Ishikawa (cell line): ENCODE data around the gene AGAP1.

Experiments
- CEBPB ChIP-seq: IDR thresholded peaks from 2 replicates; pipeline ENCODE4 v1.6.1; 2012
- CREB1 ChIP-seq: IDR thresholded peaks from 2 replicates; pipeline ENCODE4 v1.6.1; 2012; ENCODE audit warnings: low read depth
- EGR1 ChIP-seq: IDR thresholded peaks from 2 replicates; pipeline ENCODE4 v1.6.1; 2012
- EP300 ChIP-seq: IDR thresholded peaks from 2 replicates; pipeline ENCODE4 v1.6.1; 2012; ENCODE audit warnings: borderline replicate concordance
- FOXM1 ChIP-seq: IDR thresholded peaks from 2 replicates; pipeline ENCODE4 v1.6.1; 2012; ENCODE audit warnings: low read depth, borderline replicate concordance
- NFIC ChIP-seq: IDR thresholded peaks from 2 replicates; pipeline ENCODE4 v1.6.1; 2012
- RAD21 ChIP-seq: IDR thresholded peaks from 2 replicates; pipeline ENCODE4 v1.6.1; 2012; ENCODE audit warnings: low read depth
- TAF1 ChIP-seq: IDR thresholded peaks from 2 replicates; pipeline ENCODE4 v1.6.1; 2012; ENCODE audit warnings: low read depth, mild to moderate bottlenecking
- TCF12 ChIP-seq: IDR thresholded peaks from 2 replicates; pipeline ENCODE4 v1.6.1; 2012; ENCODE audit warnings: low read depth
- TEAD4 ChIP-seq: IDR thresholded peaks from 2 replicates; pipeline ENCODE4 v1.6.1; 2012
- YY1 ChIP-seq: IDR thresholded peaks from 2 replicates; pipeline ENCODE4 v1.6.1; 2012; ENCODE audit warnings: low read depth
- ZBTB7A ChIP-seq: IDR thresholded peaks from 2 replicates; pipeline ENCODE4 v1.6.1; 2012; ENCODE audit warnings: low read depth
- TF ChIP-seq, protein P1 (sequence below): IDR thresholded peaks from 2 replicates; pipeline ENCODE4 v1.6.1; 2012
- TF ChIP-seq, protein P2 (sequence below): IDR thresholded peaks from 2 replicates; pipeline ENCODE4 v1.6.1; 2012; ENCODE audit warnings: low read depth, mild to moderate bottlenecking
- TF ChIP-seq, protein P3 (sequence below): IDR thresholded peaks from 2 replicates; pipeline ENCODE4 v1.6.1; 2012

The AGAP1 gene

DNA sequence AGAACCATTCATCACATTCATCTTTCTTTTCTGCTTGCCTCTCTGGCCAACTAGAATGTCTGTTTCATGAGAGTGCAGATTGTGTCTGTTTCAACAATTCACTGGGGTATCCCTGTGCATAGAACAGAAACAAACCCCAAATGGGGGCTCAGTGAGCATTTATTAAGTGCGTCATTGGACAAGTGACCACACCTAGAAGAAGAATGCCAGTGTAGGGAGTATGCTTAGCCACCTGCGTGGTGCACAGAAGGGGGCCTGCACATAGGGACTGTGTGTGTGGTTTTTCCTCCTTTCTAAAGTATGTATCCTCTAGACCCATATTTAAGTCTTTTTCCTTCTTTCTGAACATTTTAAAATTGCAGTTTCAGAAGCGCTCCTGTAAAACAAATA lies 255.9 kb downstream of the AGAP1 start:
- TF ChIP-seq TCF12 (0 out of 2 replicates have a peak, but pooled peaks have one; percentile 25), CEBPB (no peak), TEAD4 (peak; percentile 33; the same call in 1 of the 2 replicates), EP300 (peak; percentile 50; the same call in 1 of the 2 replicates)
- TF ChIP-seq, protein P1, sequence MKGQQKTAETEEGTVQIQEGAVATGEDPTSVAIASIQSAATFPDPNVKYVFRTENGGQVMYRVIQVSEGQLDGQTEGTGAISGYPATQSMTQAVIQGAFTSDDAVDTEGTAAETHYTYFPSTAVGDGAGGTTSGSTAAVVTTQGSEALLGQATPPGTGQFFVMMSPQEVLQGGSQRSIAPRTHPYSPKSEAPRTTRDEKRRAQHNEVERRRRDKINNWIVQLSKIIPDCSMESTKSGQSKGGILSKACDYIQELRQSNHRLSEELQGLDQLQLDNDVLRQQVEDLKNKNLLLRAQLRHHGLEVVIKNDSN: no peak

GRCh38 chr2:235752846-235753245 lies 259.0 kb downstream of the AGAP1 start:
- TF ChIP-seq NFIC: no peak
- TF ChIP-seq ZBTB7A: no peak

DNA sequence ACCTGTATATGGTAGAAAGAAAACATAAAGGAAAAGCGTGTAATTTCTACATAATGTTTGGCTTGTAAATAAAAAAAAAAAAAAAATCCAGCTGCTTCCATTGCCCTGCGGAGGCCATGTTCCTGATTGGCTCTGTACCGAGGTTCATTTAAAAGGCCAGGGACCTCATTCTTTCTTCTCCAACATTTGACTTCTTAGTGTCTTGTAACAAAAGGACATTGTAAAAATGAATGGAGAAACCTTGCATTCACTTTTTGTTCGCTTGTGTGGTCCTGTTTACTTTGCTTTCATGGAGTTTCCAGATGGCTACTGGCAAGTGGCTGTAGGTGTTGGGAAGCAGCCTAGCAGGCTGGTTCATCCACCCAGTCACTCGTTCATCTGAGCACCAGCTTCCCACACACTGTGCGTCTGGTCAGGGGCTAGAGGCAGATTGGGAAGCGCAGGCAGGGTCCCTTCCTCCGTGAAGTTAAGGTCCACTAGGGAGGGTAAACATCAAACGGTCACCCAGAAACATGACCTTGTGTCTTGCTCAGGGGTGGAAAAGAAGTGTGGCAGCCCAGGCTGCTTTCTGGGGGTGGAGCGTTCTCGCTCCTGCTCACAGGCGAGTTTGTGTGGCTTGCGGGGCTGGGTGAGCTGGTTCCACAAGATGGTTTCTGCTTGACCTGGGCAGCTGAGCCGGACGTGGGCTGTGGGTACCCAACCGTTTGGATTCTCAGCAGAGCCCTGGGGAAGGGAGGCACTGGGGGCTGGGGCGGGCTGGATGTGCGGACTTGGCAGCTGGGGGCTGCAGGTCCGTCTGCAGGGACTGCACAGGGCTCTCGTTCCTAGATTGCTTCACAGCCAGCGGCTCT lies 260.7 kb downstream of the AGAP1 start:
- no peak for TF ChIP-seq ZBTB7A
- TF ChIP-seq NFIC: no peak
- TF ChIP-seq TEAD4: no peak
- no peak for TF ChIP-seq TCF12
- TF ChIP-seq, protein P1: no peak
- TF ChIP-seq, protein P2, sequence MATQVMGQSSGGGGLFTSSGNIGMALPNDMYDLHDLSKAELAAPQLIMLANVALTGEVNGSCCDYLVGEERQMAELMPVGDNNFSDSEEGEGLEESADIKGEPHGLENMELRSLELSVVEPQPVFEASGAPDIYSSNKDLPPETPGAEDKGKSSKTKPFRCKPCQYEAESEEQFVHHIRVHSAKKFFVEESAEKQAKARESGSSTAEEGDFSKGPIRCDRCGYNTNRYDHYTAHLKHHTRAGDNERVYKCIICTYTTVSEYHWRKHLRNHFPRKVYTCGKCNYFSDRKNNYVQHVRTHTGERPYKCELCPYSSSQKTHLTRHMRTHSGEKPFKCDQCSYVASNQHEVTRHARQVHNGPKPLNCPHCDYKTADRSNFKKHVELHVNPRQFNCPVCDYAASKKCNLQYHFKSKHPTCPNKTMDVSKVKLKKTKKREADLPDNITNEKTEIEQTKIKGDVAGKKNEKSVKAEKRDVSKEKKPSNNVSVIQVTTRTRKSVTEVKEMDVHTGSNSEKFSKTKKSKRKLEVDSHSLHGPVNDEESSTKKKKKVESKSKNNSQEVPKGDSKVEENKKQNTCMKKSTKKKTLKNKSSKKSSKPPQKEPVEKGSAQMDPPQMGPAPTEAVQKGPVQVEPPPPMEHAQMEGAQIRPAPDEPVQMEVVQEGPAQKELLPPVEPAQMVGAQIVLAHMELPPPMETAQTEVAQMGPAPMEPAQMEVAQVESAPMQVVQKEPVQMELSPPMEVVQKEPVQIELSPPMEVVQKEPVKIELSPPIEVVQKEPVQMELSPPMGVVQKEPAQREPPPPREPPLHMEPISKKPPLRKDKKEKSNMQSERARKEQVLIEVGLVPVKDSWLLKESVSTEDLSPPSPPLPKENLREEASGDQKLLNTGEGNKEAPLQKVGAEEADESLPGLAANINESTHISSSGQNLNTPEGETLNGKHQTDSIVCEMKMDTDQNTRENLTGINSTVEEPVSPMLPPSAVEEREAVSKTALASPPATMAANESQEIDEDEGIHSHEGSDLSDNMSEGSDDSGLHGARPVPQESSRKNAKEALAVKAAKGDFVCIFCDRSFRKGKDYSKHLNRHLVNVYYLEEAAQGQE: no peak
- TF ChIP-seq CEBPB: no peak
- no peak for TF ChIP-seq FOXM1
- no peak for TF ChIP-seq YY1
- no peak for TF ChIP-seq EGR1
- TF ChIP-seq TAF1: no peak
- TF ChIP-seq EP300: no peak
- TF ChIP-seq, protein P3, sequence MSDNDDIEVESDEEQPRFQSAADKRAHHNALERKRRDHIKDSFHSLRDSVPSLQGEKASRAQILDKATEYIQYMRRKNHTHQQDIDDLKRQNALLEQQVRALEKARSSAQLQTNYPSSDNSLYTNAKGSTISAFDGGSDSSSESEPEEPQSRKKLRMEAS: no peak
- TF ChIP-seq CREB1: no peak
- no peak for TF ChIP-seq RAD21

DNA sequence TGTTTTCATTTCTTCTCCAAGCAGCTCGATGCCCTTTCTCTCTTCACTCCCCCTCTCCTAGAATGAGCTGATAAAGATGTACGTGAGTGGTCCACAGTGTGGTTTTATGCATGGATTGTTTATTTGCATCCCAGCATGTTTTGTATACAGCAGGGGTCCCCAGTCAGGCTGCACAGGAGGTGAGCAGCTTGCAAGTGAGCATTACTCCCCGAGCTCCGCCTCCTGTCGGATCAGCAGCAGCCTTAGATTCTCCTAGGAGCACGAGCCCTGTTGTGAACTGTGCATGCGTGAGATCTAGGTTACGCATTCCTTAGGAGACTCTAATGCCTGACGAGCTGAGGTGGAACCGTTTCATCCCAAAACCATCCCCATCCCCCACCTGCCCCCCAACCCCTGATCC lies 262.6 kb downstream of the AGAP1 start:
- no peak for TF ChIP-seq TAF1
- TF ChIP-seq CEBPB: no peak
- TF ChIP-seq TCF12: no peak
- TF ChIP-seq ZBTB7A: no peak
- TF ChIP-seq, protein P2: no peak
- no peak for TF ChIP-seq EGR1

DNA sequence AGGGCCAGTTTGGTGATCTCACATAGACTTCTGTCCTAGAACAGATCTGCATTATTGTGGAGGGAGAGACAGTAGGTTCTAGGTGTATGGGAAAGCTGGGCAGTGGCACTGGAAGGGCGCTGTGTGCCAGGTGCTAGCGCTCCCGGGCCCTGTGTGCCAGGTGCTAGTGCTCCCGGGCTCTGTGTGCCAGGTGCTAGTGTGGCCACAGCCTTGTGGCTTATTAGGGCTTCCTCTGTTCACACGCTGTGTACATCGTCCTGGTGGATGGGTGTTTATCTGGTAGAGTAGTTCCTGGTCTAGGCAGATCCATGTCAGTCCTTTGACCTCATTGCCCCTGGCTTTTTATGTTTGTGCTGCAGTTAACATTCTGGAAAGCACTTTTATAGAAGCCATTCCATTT lies 263.4 kb downstream of the AGAP1 start:
- no peak for TF ChIP-seq TCF12
- no peak for TF ChIP-seq CREB1
- TF ChIP-seq EP300: no peak

DNA sequence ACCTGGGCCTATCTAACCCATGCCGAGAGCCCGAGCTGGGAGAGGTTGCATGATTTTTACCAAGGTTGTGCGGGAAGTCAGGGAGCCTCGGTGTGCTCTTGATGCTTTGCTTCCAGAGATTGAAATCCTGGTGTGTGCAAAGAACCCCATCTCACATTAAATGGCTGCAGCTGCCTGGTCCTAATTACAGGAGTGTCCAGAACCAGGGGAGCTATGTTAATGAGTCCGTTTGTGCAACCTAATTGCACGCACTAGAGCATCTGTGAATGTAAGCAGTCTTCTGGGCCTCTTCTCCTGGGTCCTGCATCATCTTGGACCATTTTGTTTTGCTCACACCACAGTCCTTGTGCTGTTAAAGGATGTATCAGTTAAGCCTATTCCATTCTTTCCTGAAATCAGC lies 263.8 kb downstream of the AGAP1 start:
- TF ChIP-seq ZBTB7A (no peak), CREB1 (no peak), CEBPB (no peak), TCF12 (no peak), TAF1 (no peak), NFIC (no peak), TEAD4 (no peak), EGR1 (no peak), YY1 (no peak)

DNA sequence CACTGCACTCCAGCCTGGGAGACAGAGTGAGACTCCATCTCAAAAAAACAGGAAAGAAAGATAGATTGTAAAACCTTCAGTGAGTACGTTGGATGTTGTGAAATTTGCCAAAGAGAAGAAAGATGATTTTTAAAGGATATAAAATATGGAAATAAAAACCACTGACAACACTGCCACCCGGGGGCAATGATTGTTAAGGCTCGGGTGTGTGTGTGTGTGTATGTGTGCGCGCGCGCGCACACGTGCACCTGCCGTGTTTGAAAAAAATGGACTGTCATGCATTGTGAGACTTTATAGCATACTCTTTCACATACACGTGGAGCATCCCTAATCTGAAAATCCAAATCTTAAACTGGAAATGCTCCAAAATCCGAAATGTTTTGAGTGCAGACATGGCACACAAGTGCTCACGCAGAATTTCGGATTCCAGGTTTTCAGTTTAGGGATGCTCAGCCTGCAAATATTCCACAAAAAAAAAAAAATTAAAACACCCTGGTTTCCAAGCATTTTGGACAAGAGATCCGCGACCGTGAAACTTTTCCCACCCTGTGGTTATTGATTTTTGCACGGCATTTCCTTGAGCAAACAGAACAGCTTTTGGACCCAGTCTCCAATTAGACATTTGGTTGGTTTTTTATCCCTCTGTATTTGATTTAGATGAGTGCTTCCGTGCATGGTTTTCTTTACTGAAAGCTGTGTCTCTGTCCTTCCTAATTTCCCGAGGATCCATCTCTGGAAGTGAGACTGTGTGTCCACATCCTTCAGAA lies 269.2 kb downstream of the AGAP1 start:
- no peak for TF ChIP-seq TAF1
- no peak for TF ChIP-seq CREB1
- no peak for TF ChIP-seq RAD21
- TF ChIP-seq CEBPB: no peak
- TF ChIP-seq EP300: no peak
- TF ChIP-seq NFIC: no peak
- no peak for TF ChIP-seq EGR1
- TF ChIP-seq TEAD4: no peak
- TF ChIP-seq, protein P2: no peak
- TF ChIP-seq FOXM1: no peak
- TF ChIP-seq, protein P3: no peak
- TF ChIP-seq ZBTB7A: no peak
- no peak for TF ChIP-seq YY1
- TF ChIP-seq, protein P1: no peak
- TF ChIP-seq TCF12: no peak
